Keratinocyte (primary cell): Measurements from ENCODE around the gene TMEM134. TPM values are rescaled to one million over a fixed set of nuclear protein-coding genes. Genes with fewer than 3 reads are reported as not detected.

ENCODE experiments used
- DNase-seq: peaks from one replicate; pipeline ENCODE4 v3.0.0-alpha.2; 2011; ENCODE audit warnings: low read depth, missing footprints, low spot score
- FAIRE-seq: peaks from 2 replicates; lab custom pipeline; 2011; peaks lifted over from hg19 to GRCh38; lab: Jason Lieb, UNC
- H2AFZ ChIP-seq: 2 replicates; pipeline ENCODE4 v1.6.0; 2012; ENCODE audit warnings: low read length, control low read depth, inconsistent platforms; ENCODE audit not compliant: control insufficient read depth
- H3K27ac ChIP-seq: 2 replicates; pipeline ENCODE4 v1.5.1; 2011; ENCODE audit warnings: low read length; ENCODE audit not compliant: control insufficient read depth, insufficient read depth
- H3K27me3 ChIP-seq: 3 replicates; pipeline ENCODE4 v1.6.0; 2011; ENCODE audit warnings: low read length; ENCODE audit not compliant: control insufficient read depth, insufficient read depth; ENCODE audit errors: extremely low read depth
- H3K36me3 ChIP-seq, 2 experiments: 2 replicates in 1 of 2; 3 replicates in 1 of 2; pipeline ENCODE4 v1.5.1; 2011; ENCODE audit warnings: low read length in 2 of 2, mild to moderate bottlenecking in 1 of 2; ENCODE audit not compliant: control insufficient read depth in 2 of 2, insufficient read depth in 2 of 2; ENCODE audit errors: extremely low read depth in 1 of 2
- H3K4me1 ChIP-seq: 3 replicates; pipeline ENCODE4 v1.5.1; 2011; ENCODE audit warnings: low read length; ENCODE audit not compliant: control insufficient read depth, insufficient read depth; ENCODE audit errors: extremely low read depth
- H3K4me2 ChIP-seq: 3 replicates; pipeline ENCODE4 v1.6.0; 2011; ENCODE audit warnings: low read depth, low read length; ENCODE audit not compliant: control insufficient read depth, insufficient read depth; ENCODE audit errors: extremely low read depth
- H3K4me3 ChIP-seq, 3 experiments: fragments of 200-600 bp in 1 of 3; sonication (generic) in 1 of 3; 2 replicates in 2 of 3; 3 replicates in 1 of 3; pipeline ENCODE4 v1.5.1; 2011 to 2016; ENCODE audit warnings: low read length in 3 of 3, mild to moderate bottlenecking in 3 of 3, control low read depth in 2 of 3, inconsistent platforms in 1 of 3, low read depth in 1 of 3, mixed read lengths in 1 of 3, mixed run types in 1 of 3, moderate library complexity in 1 of 3; ENCODE audit not compliant: control insufficient read depth in 2 of 3, insufficient read depth in 2 of 3; ENCODE audit errors: extremely low read depth in 1 of 3
- H3K79me2 ChIP-seq: 2 replicates; pipeline ENCODE4 v1.6.0; 2012; ENCODE audit warnings: low read length; ENCODE audit not compliant: control insufficient read depth, insufficient read depth
- H3K9ac ChIP-seq: 3 replicates; pipeline ENCODE4 v1.6.0; 2011; ENCODE audit warnings: low read length; ENCODE audit not compliant: control insufficient read depth, insufficient read depth; ENCODE audit errors: extremely low read depth
- H3K9me1 ChIP-seq: 3 replicates; pipeline ENCODE4 v1.6.0; 2011; ENCODE audit warnings: low read length; ENCODE audit not compliant: control insufficient read depth, insufficient read depth; ENCODE audit errors: extremely low read depth
- H3K9me3 ChIP-seq: 2 replicates; pipeline ENCODE4 v1.5.1; 2012; ENCODE audit warnings: low read depth, low read length; ENCODE audit not compliant: control insufficient read depth
- H4K20me1 ChIP-seq: 3 replicates; pipeline ENCODE4 v1.6.0; 2011; ENCODE audit warnings: low read length; ENCODE audit not compliant: control insufficient read depth, insufficient read depth; ENCODE audit errors: extremely low read depth
- EZH2 ChIP-seq: IDR thresholded peaks from one replicate; pipeline ENCODE4 v1.6.1; 2012; ENCODE audit warnings: inconsistent platforms, mild to moderate bottlenecking, low read length, moderate library complexity
- dilution Hi-C: fragments of 300-500 bp; cut with MboI; formaldehyde crosslinking; loops from one replicate; pipeline ENCODE4 v1.7.0; 2020; ENCODE audit warnings: low sequenced_read_pairs; ENCODE audit not compliant: extremely low pct_ligation_motif_present
- polyA plus RNA-seq, 5 experiments: library from polyadenylated mRNA; depleted of rRNA in 3 of 5; stranded (reverse) in 3 of 5; stranded (forward) in 1 of 5; unstranded in 1 of 5; fragments of >200 nt; gene quantifications; 1 replicate in 1 of 5; 2 replicates in 3 of 5; 3 replicates in 1 of 5; pipeline versions ENCODE4 v1.2.1 to v1.2.3, GENCODE V29; 2011 to 2012; ENCODE audit warnings: missing spikeins in 2 of 5, low read depth in 1 of 5, low replicate concordance in 1 of 5
- TF ChIP-seq, protein P1 (sequence below), 3 experiments: IDR thresholded peaks in 1 of 3; conservative IDR thresholded peaks in 1 of 3; optimal IDR thresholded peaks in 1 of 3; 2 replicates in 2 of 3; 3 replicates in 1 of 3; pipeline versions ENCODE3 to v1.5.1; 2011; ENCODE audit warnings: low read length in 3 of 3, mild to moderate bottlenecking in 3 of 3, moderate library complexity in 2 of 3, control low read depth in 1 of 3, inconsistent platforms in 1 of 3; ENCODE audit not compliant: insufficient read depth in 2 of 3; ENCODE audit errors: extremely low read depth in 1 of 3

The TMEM134 gene
- polyA plus RNA-seq, 1 donor (not counting 4 experiments of a cell fraction or from before 2014, with no cell fraction given) = 24.7 TPM

DNA sequence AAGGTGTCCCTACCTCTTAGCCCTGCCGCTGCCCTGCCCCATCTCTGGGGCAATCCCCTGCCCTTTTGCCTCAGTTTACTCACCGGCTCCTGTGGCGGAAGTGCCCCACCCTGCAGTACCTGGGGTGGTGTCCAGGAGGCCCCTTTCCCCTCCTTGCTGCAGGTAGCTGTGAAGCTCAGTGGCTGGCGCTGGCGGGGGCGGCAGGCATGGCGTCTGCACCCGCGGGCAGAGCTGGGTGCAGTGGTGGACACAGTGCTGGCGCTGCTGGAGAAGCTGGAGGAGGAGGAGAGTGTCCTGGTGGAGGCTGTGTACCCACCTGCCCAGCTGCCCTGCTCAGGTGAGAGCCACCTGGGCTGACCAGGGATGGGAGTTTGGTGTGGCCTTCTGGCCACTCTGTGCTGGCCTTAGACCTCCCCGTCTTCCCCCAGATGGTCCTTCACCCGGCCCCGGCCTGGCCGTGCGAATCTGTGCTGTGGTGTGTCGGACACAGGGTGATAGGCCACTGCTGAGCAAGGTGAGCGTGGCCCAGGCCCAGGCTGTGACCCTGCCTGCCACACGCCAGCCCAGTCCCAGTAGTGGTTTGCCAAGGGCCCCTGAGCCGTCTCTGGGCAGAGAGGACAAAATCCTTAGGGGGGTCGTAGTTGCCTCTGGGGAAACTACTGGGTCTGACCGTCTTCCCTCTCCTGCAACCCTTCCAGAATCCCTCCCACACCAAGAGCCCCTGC is 49.6 kb downstream of the TMEM134 start:
- Histone ChIP-seq H3K4me3 (no peak overlapping the region), H3K27ac (no peak overlapping the region), H4K20me1 (no peaks in the 10 kb centered on the region), H3K27me3 (peaks cover 12% of the 10 kb centered on the region), H2AFZ (no peak overlapping the region), H3K9me3 (no peaks in the 10 kb centered on the region), H3K4me2 (no peak overlapping the region), H3K4me1 (peaks cover 22% of the 10 kb centered on the region), H3K9ac (no peak overlapping the region), H3K36me3 (no peaks in the 10 kb centered on the region), H3K9me1 (no peaks in the 10 kb centered on the region), H3K79me2 (no peaks in the 10 kb centered on the region)
- FAIRE-seq (no peak), DNase-seq (no peak)
- dilution Hi-C loops = no loop called here
- TF ChIP-seq, protein P1, sequence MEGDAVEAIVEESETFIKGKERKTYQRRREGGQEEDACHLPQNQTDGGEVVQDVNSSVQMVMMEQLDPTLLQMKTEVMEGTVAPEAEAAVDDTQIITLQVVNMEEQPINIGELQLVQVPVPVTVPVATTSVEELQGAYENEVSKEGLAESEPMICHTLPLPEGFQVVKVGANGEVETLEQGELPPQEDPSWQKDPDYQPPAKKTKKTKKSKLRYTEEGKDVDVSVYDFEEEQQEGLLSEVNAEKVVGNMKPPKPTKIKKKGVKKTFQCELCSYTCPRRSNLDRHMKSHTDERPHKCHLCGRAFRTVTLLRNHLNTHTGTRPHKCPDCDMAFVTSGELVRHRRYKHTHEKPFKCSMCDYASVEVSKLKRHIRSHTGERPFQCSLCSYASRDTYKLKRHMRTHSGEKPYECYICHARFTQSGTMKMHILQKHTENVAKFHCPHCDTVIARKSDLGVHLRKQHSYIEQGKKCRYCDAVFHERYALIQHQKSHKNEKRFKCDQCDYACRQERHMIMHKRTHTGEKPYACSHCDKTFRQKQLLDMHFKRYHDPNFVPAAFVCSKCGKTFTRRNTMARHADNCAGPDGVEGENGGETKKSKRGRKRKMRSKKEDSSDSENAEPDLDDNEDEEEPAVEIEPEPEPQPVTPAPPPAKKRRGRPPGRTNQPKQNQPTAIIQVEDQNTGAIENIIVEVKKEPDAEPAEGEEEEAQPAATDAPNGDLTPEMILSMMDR (optimal IDR thresholded peaks at IDR 0.05 in 1 of 3, IDR thresholded peaks at IDR 0.05 in 1 of 3, conservative IDR thresholded peaks at IDR 0.05 in 1 of 3; ENCODE audit: extremely low read depth in 1 of 3, insufficient read depth in 2 of 3, low read length in 3 of 3) = no peak
- no peak for TF ChIP-seq EZH2

DNA sequence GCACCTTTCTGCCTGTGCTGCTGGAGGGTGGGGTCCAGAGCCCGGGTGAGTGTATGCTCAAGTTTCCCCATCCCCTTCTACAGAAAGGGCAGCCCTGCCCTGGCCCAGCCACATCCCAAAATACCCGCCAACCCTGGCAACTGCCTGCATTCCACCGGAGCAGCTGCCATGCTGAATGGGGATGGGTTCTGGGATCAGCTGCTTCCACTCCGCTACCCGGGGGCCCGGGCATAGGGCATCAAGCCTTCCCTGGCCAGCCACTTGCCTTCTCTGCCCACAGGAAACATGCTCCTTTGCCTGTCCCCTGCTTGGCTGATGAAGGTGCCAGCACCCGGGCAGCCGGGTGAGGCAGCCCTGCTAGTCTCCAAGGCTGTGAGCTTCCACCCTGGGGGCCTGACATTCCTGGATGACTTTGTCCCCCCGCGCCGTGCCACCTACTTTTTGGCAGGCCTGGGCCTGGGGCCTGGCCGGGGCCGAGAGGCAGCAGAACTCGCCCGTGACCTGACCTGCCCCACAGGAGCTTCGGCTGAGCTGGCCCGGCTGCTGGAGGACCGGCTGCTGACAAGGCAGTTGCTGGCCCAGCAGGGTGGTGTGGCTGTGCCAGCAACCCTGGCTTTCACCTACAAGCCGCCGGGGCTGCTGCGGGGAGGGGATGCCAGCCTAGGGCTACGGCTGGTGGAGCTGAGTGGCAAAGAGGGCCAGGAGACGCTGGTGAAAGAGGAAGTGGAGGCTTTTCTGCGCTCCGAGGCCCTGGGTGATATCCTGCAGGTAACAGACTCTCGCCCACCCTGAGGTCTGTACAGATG is 50.4 kb downstream of the TMEM134 start:
- no peak for FAIRE-seq
- Histone ChIP-seq H3K9ac (no peak overlapping the region), H3K79me2 (no peaks in the 10 kb centered on the region), H3K4me1 (peaks cover 22% of the 10 kb centered on the region), H3K9me3 (no peaks in the 10 kb centered on the region), H3K36me3 (no peaks in the 10 kb centered on the region), H3K27ac (no peak overlapping the region), H3K4me2 (no peak overlapping the region), H4K20me1 (no peaks in the 10 kb centered on the region), H3K9me1 (no peaks in the 10 kb centered on the region), H3K27me3 (peaks cover 12% of the 10 kb centered on the region), H2AFZ (no peak overlapping the region), H3K4me3 (no peak overlapping the region)
- TF ChIP-seq, protein P1 (optimal IDR thresholded peaks at IDR 0.05 in 1 of 3, IDR thresholded peaks at IDR 0.05 in 1 of 3, conservative IDR thresholded peaks at IDR 0.05 in 1 of 3; ENCODE audit: extremely low read depth in 1 of 3, insufficient read depth in 2 of 3, low read length in 3 of 3) = no peak
- no peak for TF ChIP-seq EZH2
- no peak for DNase-seq
- dilution Hi-C loops = no loop called here
